SK-N-MC (cell line): ENCODE measurements around the gene CHST7.

Experiments
- EZH2 ChIP-seq: fragments of 200-600 bp; sonication (generic); IDR thresholded peaks from one replicate; pipeline ENCODE4 v1.6.1; 2017; ENCODE audit warnings: antibody characterized with exemption
- POLR2AphosphoS5 ChIP-seq: IDR thresholded peaks from 2 replicates; pipeline ENCODE4 v1.6.1; 2012; ENCODE audit warnings: mild to moderate bottlenecking, low read depth, low read length, borderline replicate concordance

DNA sequence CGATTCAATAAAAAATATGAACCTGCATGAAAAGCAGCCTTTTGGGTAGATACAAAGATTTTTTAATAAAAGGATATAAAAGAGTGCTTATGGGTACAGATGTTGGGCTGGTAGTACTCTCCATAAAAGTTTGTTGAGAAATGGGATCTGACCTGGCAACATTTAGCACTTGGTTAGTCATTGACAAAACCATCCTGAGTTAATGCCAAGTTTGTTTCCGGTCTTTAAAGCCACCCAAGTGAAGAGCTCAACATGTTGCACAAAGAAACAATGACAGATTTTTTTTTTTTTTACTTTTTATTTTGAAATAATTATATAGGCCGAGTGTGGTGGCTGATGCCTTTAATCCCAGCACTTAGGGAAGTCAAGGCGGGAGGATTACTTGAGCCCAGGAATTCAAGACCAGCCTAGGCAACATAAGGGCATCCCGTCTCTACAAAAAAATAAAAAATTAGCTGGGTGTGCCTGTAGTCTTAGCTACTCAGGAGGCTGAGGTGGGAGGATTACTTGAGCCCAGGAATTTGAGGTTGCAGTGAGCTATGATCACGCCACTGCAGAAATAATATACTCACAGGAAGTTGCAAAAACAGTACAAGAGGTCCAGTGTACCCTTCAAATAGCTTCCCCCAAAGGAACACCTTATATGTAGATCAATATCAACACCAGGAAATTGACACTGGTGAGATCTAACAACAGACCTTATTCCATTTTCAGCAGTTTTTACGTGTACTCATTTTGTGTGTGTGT, 16.6 kb downstream of the CHST7 start:
- no peak for TF ChIP-seq POLR2AphosphoS5
- no peak for TF ChIP-seq EZH2
